Gastroesophageal sphincter (tissue), 4 donors: ENCODE results near the gene PMP22. TPM values are rescaled to one million over a fixed set of nuclear protein-coding genes. Genes with fewer than 3 reads are reported as not detected.

Experiments
- ATAC-seq: fragments of 150-250 bp; one replicate; pipeline ENCODE4 v1.9.1; 2016; ENCODE audit warnings: mild to moderate bottlenecking, moderate library complexity
- H3K27ac ChIP-seq, 4 donors: fragments of 200-600 bp; sonication (generic) in 3 of 4; 1 replicate in 3 of 4; 2 replicates in 1 of 4; pipeline ENCODE4 v1.5.1; 2016 to 2019
- H3K27me3 ChIP-seq: fragments of 200-600 bp; sonication (generic); one replicate; pipeline ENCODE4 v1.5.1; 2019
- H3K36me3 ChIP-seq, 2 donors: fragments of 200-600 bp; sonication (generic); one replicate each; pipeline ENCODE4 v1.5.1; 2019; ENCODE audit warnings: control low read depth in 1 of 2
- H3K4me1 ChIP-seq, 3 donors: fragments of 200-600 bp; sonication (generic); 1 replicate in 2 of 3; 2 replicates in 1 of 3; pipeline ENCODE4 v1.5.1; 2016 to 2019; ENCODE audit warnings: control low read depth in 2 of 3
- H3K4me3 ChIP-seq, 2 donors: fragments of 200-600 bp; sonication (generic); one replicate each; pipeline ENCODE4 v1.5.1; 2019; ENCODE audit warnings: mild to moderate bottlenecking in 1 of 2, moderate library complexity in 1 of 2
- H3K9me3 ChIP-seq, 3 donors: fragments of 200-600 bp; sonication (generic); one replicate each; pipeline ENCODE4 v1.5.1; 2017 to 2019; ENCODE audit warnings: control low read depth in 2 of 3
- EP300 ChIP-seq: sonication (generic); formaldehyde crosslinking; IDR thresholded peaks from one replicate; pipeline ENCODE4 v1.6.1; 2017; ENCODE audit warnings: antibody characterized with exemption, mild to moderate bottlenecking
- POLR2A ChIP-seq, 2 donors: fragments of 450-650 bp; IDR thresholded peaks; one replicate each; pipeline ENCODE4 v1.6.1; 2017; ENCODE audit warnings: antibody characterized with exemption in 2 of 2, mild to moderate bottlenecking in 2 of 2, moderate library complexity in 1 of 2
- POLR2AphosphoS5 ChIP-seq: sonication (generic); formaldehyde crosslinking; IDR thresholded peaks from one replicate; pipeline ENCODE4 v1.6.1; 2017; ENCODE audit warnings: antibody characterized with exemption
- WGBS, 2 donors: methylation state at CpG; one replicate each; pipeline ENCODE4 v1.1.5; 2018; ENCODE audit warnings: low coverage in 1 of 2; 5-methylcytosine and 5-hydroxymethylcytosine counted together
- total RNA-seq, 4 donors: library from RNA; depleted of rRNA; stranded (reverse); fragments of >200 nt; gene quantifications; one replicate each; pipeline ENCODE4 v1.1.0, GENCODE V29; 2016
- TF ChIP-seq, protein P1 (sequence below), 4 experiments: fragments of 200-600 bp in 2 of 4; fragments of 450-650 bp in 2 of 4; sonication (generic) in 1 of 4; IDR thresholded peaks; one replicate each; pipeline ENCODE4 v1.5.1; 2017 to 2019; ENCODE audit warnings: antibody characterized with exemption in 4 of 4, mild to moderate bottlenecking in 2 of 4, moderate library complexity in 2 of 4

Gene PMP22
- total RNA-seq, 4 donors from 2014 or later: 145 to 268 (median 242) TPM

DNA sequence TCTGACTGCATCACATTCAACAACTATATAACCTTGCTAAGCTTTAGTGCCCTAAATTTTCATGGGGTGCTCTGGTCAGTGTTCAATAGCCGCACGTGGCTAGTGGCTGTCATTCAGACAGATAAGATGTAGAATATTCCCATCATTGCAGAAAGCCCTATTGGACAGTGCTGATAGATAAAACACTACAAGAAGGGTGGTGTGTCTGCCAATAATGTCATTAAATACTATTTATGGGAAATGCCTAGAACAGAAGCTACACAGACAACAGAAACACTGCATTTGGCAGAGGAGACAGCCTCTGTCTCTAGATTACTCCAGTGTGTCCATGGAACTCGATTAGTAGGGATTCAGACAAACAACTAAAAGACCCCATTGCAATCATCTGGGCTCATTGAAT is 28.4 kb upstream of the PMP22 start:
- H3K27me3 ChIP-seq: no peaks in the 10 kb centered on the region
- H3K9me3 ChIP-seq: no peaks in the 10 kb centered on the region
- no peaks in the 10 kb centered on the region for H3K36me3 ChIP-seq
- WGBS, 2 donors: 85 to 86% methylated on average over 2 to 3 of the region's 3 CpGs
- TF ChIP-seq POLR2AphosphoS5 (no peak), EP300 (no peak), POLR2A (IDR thresholded peaks at IDR 0.05) (no peak)
- TF ChIP-seq, protein P1, sequence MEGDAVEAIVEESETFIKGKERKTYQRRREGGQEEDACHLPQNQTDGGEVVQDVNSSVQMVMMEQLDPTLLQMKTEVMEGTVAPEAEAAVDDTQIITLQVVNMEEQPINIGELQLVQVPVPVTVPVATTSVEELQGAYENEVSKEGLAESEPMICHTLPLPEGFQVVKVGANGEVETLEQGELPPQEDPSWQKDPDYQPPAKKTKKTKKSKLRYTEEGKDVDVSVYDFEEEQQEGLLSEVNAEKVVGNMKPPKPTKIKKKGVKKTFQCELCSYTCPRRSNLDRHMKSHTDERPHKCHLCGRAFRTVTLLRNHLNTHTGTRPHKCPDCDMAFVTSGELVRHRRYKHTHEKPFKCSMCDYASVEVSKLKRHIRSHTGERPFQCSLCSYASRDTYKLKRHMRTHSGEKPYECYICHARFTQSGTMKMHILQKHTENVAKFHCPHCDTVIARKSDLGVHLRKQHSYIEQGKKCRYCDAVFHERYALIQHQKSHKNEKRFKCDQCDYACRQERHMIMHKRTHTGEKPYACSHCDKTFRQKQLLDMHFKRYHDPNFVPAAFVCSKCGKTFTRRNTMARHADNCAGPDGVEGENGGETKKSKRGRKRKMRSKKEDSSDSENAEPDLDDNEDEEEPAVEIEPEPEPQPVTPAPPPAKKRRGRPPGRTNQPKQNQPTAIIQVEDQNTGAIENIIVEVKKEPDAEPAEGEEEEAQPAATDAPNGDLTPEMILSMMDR (IDR thresholded peaks at IDR 0.05): no peak
- H3K4me1 ChIP-seq: no peaks in the 10 kb centered on the region
- H3K27ac ChIP-seq: no peak overlapping the region
- no peak overlapping the region for H3K4me3 ChIP-seq
- no peak for ATAC-seq

DNA sequence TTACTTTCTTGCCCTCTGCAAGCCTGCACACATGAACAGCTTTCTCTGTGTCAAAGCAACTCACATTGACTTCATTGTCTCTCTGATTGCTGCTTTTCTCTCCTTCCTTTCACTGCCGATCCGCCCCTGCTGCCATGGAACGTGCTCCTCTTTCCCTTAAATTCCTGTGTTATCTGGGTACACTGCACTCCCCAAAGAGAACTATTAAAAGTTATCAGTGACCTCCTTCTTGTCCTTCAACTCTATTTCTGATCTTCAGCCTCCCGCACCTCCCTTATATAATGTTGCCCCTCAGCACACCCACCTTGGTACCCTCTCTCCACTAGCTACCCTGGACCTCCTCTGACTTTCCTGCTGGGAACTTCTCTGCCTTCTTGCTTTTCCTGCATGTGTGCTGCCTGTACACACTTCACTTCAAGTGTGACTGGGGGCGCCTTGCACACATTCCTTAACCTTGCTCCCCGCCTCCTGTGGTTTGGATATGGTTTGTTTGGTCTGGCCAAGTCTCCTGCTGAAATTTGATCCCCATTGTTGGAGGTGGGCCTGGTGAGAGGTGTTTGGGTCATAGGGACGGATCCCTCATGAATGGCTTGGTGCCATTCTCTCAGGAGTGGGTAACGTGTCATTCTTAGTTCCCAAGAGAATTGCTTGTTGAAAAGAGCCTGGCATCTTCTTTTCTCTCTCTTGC is 26.7 kb upstream of the PMP22 start:
- WGBS, 2 donors: 87 to 100% methylated on average over 2 to 8 of the region's 8 CpGs
- ATAC-seq: no peak
- H3K27ac ChIP-seq: no peak overlapping the region

DNA sequence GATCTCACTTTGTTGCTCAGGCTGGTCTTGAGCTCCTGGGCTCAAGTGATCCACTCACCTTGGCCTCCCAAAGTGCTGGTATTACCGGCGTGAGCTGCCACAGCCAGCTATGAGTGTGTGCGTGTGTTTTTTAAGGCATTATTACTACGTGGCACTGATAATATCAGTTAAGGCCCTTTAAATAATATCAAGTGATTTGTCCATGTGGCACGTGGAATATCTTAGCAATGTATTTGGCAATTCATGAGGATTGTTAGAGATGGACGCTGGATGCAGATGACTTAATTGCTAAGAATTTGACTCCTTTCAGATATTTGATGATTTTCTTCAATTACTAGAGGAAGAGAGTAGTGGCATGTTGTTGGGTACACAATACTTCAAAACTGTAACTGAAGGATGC is 25.5 kb upstream of the PMP22 start:
- Histone ChIP-seq H3K4me3 (no peak overlapping the region), H3K9me3 (no peaks in the 10 kb centered on the region), H3K27me3 (no peaks in the 10 kb centered on the region), H3K36me3 (no peaks in the 10 kb centered on the region), H3K4me1 (peaks cover 0 to 11% (median 0%) of the 10 kb centered on the region in 3 donors), H3K27ac (no peak overlapping the region)
- ATAC-seq: no peak
- TF ChIP-seq POLR2AphosphoS5: no peak
- no peak for TF ChIP-seq EP300
- TF ChIP-seq, protein P1 (IDR thresholded peaks at IDR 0.05): no peak
- no peak for TF ChIP-seq POLR2A (IDR thresholded peaks at IDR 0.05)
- WGBS, 2 donors: 88 to 100% methylated on average over 3 to 5 of the region's 6 CpGs

More for the DNA sequence above, 26.7 kb upstream of the PMP22 start:
- Histone ChIP-seq H3K4me3 (no peak overlapping the region), H3K9me3 (no peaks in the 10 kb centered on the region), H3K4me1 (peaks cover 0 to 11% (median 0%) of the 10 kb centered on the region in 3 donors), H3K27me3 (no peaks in the 10 kb centered on the region), H3K36me3 (no peaks in the 10 kb centered on the region)
- TF ChIP-seq POLR2AphosphoS5: no peak
- TF ChIP-seq, protein P1 (IDR thresholded peaks at IDR 0.05): no peak
- no peak for TF ChIP-seq EP300
- TF ChIP-seq POLR2A (IDR thresholded peaks at IDR 0.05): no peak

DNA sequence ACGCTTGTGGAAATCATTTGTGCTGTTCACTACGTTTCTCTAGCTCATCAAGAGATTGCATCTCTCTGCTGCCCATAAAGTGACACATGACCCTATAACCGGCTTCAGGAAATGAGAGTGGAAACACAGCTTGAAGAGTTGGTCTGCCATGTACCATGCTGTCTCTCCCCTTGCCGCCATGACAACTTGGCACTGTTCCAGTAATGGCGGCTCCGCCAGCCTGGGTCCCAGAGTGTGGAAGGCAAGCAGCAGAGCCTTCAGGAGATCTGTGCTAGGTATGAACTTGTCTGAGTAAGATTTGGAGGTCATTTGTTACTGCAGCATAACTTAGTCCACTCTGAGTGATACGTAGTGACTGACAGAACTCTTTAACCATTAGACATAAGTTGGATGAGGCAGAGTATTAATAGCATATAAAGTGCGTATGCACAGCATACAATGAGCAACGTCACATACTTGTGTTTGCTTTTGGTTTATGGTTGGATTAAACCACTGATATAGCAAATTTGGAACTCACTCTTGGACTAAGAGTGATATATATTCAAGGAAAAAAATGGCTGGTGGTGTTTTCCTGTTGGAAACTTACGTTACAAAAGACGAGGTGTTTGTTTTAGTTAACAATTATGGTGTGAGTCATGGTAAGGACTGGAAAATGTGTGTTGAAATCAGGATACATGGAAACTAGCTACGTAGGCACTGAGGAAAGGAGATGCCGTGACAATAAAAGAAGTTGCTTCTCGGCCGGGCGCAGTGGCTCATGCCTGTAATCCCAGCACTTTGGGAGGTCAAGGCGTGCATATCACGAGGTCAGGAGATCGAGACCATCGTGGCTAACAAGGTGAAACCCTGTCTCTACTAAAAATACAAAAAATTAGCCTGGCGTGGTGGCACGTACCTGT is 24.4 kb upstream of the PMP22 start:
- Histone ChIP-seq H3K27ac (no peak overlapping the region), H3K9me3 (no peaks in the 10 kb centered on the region), H3K4me3 (no peak overlapping the region), H3K4me1 (peaks cover 0 to 11% (median 0%) of the 10 kb centered on the region in 3 donors), H3K36me3 (no peaks in the 10 kb centered on the region), H3K27me3 (no peaks in the 10 kb centered on the region)
- TF ChIP-seq POLR2AphosphoS5: no peak
- TF ChIP-seq, protein P1 (IDR thresholded peaks at IDR 0.05): no peak
- TF ChIP-seq POLR2A (IDR thresholded peaks at IDR 0.05): no peak
- no peak for TF ChIP-seq EP300
- ATAC-seq: no peak
- 80 to 86% methylated on average over 17 to 19 of the region's 22 CpGs for WGBS, 2 donors
